Neural cell (in vitro differentiated cells): ENCODE measurements around the gene CFAP61. TPM values are rescaled to one million over a fixed set of nuclear protein-coding genes. Genes with fewer than 3 reads are reported as not detected.

Experiments used
- H2AFZ ChIP-seq: fragments of 200-600, 300-800 bp; sonication (generic), shearing (Covaris generic); 2 replicates; pipeline ENCODE4 v1.6.0; 2014; ENCODE audit warnings: low read depth, mild to moderate bottlenecking, antibody characterized with exemption, low read length, moderate library complexity
- H3F3A ChIP-seq: fragments of 200-600 bp; shearing (Covaris generic); 2 replicates; pipeline ENCODE4 v1.6.1; 2016; ENCODE audit warnings: mild to moderate bottlenecking, moderate library complexity, mixed read lengths, antibody characterized with exemption, low read length; ENCODE audit not compliant: insufficient read depth, poor library complexity, severe bottlenecking
- H3K27ac ChIP-seq: fragments of 200-600, 300-800 bp; sonication (generic), shearing (Covaris generic); 2 replicates; pipeline ENCODE4 v1.5.1; 2014; ENCODE audit warnings: mild to moderate bottlenecking, low read length, moderate library complexity
- H3K27me3 ChIP-seq: fragments of 300-800, 200-600 bp; sonication (generic), shearing (Covaris generic); 2 replicates; pipeline ENCODE4 v1.6.0; 2014; ENCODE audit warnings: mild to moderate bottlenecking, low read depth, low read length, moderate library complexity; ENCODE audit not compliant: insufficient read depth
- H3K36me3 ChIP-seq: fragments of 300-800, 200-600 bp; sonication (generic), shearing (Covaris generic); 2 replicates; pipeline ENCODE4 v1.5.1; 2014; ENCODE audit warnings: mild to moderate bottlenecking, antibody characterized with exemption, low read length, moderate library complexity; ENCODE audit not compliant: insufficient read depth
- H3K4me2 ChIP-seq: fragments of 300-800, 200-600 bp; sonication (generic), shearing (Covaris generic); 2 replicates; pipeline ENCODE4 v1.6.0; 2014; ENCODE audit warnings: mild to moderate bottlenecking, low read length
- H3K4me3 ChIP-seq: fragments of 300-800, 200-600 bp; sonication (generic), shearing (Covaris generic); 2 replicates; pipeline ENCODE4 v1.5.1; 2014; ENCODE audit warnings: mild to moderate bottlenecking, low read length, moderate library complexity
- H3K79me2 ChIP-seq: fragments of 200-600 bp; shearing (Covaris generic); replicated peaks from 2 replicates; pipeline ENCODE4 v1.6.0; 2014; ENCODE audit warnings: mild to moderate bottlenecking, low read length, moderate library complexity; ENCODE audit not compliant: insufficient read depth
- H3K9ac ChIP-seq: fragments of 300-800, 200-600 bp; sonication (generic), shearing (Covaris generic); 2 replicates; pipeline ENCODE4 v1.6.1; 2016; ENCODE audit warnings: mild to moderate bottlenecking, low read length, mixed read lengths
- H3K9me2 ChIP-seq: fragments of 200-600 bp; shearing (Covaris generic); 2 replicates; pipeline ENCODE4 v1.6.1; 2016; ENCODE audit warnings: mild to moderate bottlenecking, low read length, mixed read lengths; ENCODE audit not compliant: insufficient read depth
- H3K9me3 ChIP-seq: fragments of 200-600, 300-800 bp; sonication (generic), shearing (Covaris generic); 2 replicates; pipeline ENCODE4 v1.6.1; 2016; ENCODE audit warnings: mild to moderate bottlenecking, mixed run types, low read length, moderate library complexity, mixed read lengths
- H4K20me1 ChIP-seq: fragments of 200-600 bp; shearing (Covaris generic); 2 replicates; pipeline ENCODE4 v1.6.1; 2016; ENCODE audit warnings: mild to moderate bottlenecking, mixed run types; ENCODE audit not compliant: insufficient read depth
- CTCF ChIP-seq: fragments of 450-650 bp; IDR thresholded peaks from 2 replicates; pipeline ENCODE4 v1.5.1; 2014; ENCODE audit warnings: antibody characterized with exemption, mild to moderate bottlenecking, moderate library complexity; ENCODE audit not compliant: poor library complexity, severe bottlenecking
- EP300 ChIP-seq: fragments of 450-650 bp; conservative IDR thresholded peaks from 2 replicates; pipeline ENCODE4 v1.6.1; 2014; ENCODE audit warnings: antibody characterized with exemption, mild to moderate bottlenecking, moderate library complexity; ENCODE audit not compliant: poor library complexity, severe bottlenecking
- EZH2 ChIP-seq: fragments of 200-600, 300-800 bp; shearing (Covaris generic), sonication (generic); IDR thresholded peaks from 2 replicates; pipeline ENCODE4 v1.6.1; 2014; ENCODE audit warnings: antibody characterized with exemption, low read length, borderline replicate concordance, mild to moderate bottlenecking; ENCODE audit not compliant: insufficient read depth, poor library complexity, severe bottlenecking
- MXI1 ChIP-seq: fragments of 450-650 bp; conservative IDR thresholded peaks from 2 replicates; pipeline ENCODE4 v1.6.1; 2014; ENCODE audit warnings: antibody characterized with exemption, mild to moderate bottlenecking; ENCODE audit not compliant: poor library complexity, severe bottlenecking
- POLR2AphosphoS5 ChIP-seq: IDR thresholded peaks from 2 replicates; pipeline ENCODE4 v1.6.1; 2012
- RAD21 ChIP-seq: fragments of 450-650 bp; conservative IDR thresholded peaks from 2 replicates; pipeline ENCODE4 v1.6.1; 2014; ENCODE audit warnings: antibody characterized with exemption, mild to moderate bottlenecking, moderate library complexity
- REST ChIP-seq: IDR thresholded peaks from 2 replicates; pipeline ENCODE4 v1.6.1; 2012; ENCODE audit warnings: borderline replicate concordance
- SMC3 ChIP-seq: fragments of 450-650 bp; conservative IDR thresholded peaks from 2 replicates; pipeline ENCODE4 v1.6.1; 2014; ENCODE audit warnings: antibody characterized with exemption, mild to moderate bottlenecking, moderate library complexity; ENCODE audit not compliant: poor library complexity
- TAF1 ChIP-seq: IDR thresholded peaks from 2 replicates; pipeline ENCODE4 v1.6.1; 2012; ENCODE audit warnings: low read depth
- polyA plus RNA-seq: library from polyadenylated mRNA; depleted of rRNA; stranded (reverse); fragments of >200 nt; gene quantifications from 2 replicates; pipeline ENCODE4 v1.2.3, GENCODE V29; 2014

CFAP61 gene
- polyA plus RNA-seq, 1 donor from 2014 or later, result 0.42 TPM

GRCh38 chr20:20343932-20344331 lies 291.6 kb downstream of the CFAP61 start:
- Histone ChIP-seq H3K27me3 (no peaks in the 10 kb centered on the region), H3K79me2 (no peaks in the 10 kb centered on the region), H3F3A (no peaks in the 10 kb centered on the region), H3K9ac (no peak overlapping the region), H3K9me3 (no peaks in the 10 kb centered on the region), H3K4me3 (no peak overlapping the region), H3K36me3 (no peaks in the 10 kb centered on the region), H4K20me1 (no peaks in the 10 kb centered on the region), H2AFZ (no peak overlapping the region), H3K9me2 (no peaks in the 10 kb centered on the region), H3K27ac (no peak overlapping the region), H3K4me2 (no peak overlapping the region)
- TF ChIP-seq EZH2 (no peak), CTCF (no peak), RAD21 (no peak), POLR2AphosphoS5 (no peak), MXI1 (no peak), SMC3 (no peak), EP300 (no peak), TAF1 (no peak), REST (no peak)

GRCh38 chr20:20344476-20344875 lies 292.1 kb downstream of the CFAP61 start:
- Histone ChIP-seq H3K9me2 (no peaks in the 10 kb centered on the region), H3K9ac (no peak overlapping the region), H3K4me3 (no peak overlapping the region), H3K9me3 (no peaks in the 10 kb centered on the region), H3K27me3 (no peaks in the 10 kb centered on the region), H4K20me1 (no peaks in the 10 kb centered on the region), H3K4me2 (no peak overlapping the region), H3K27ac (no peak overlapping the region), H3F3A (no peaks in the 10 kb centered on the region), H2AFZ (no peak overlapping the region), H3K79me2 (no peaks in the 10 kb centered on the region), H3K36me3 (no peaks in the 10 kb centered on the region)
- TF ChIP-seq SMC3 (no peak), MXI1 (no peak)

- Histone ChIP-seq H3K79me2 (no peaks in the 10 kb centered on the region), H3K36me3 (no peaks in the 10 kb centered on the region), H3K9me3 (peaks cover 5% of the 10 kb centered on the region), H3K27ac (no peak overlapping the region), H2AFZ (no peak overlapping the region), H3K9ac (no peak overlapping the region), H3K4me2 (no peak overlapping the region), H3K27me3 (no peaks in the 10 kb centered on the region), H4K20me1 (no peaks in the 10 kb centered on the region), H3F3A (no peaks in the 10 kb centered on the region), H3K9me2 (no peaks in the 10 kb centered on the region), H3K4me3 (no peak overlapping the region)
- TF ChIP-seq TAF1, result no peak
- TF ChIP-seq RAD21, result no peak
- no peak for TF ChIP-seq MXI1
- no peak for TF ChIP-seq EP300
- TF ChIP-seq SMC3, result no peak
- TF ChIP-seq REST, result no peak
- no peak for TF ChIP-seq CTCF
- TF ChIP-seq POLR2AphosphoS5, result no peak
- TF ChIP-seq EZH2, result no peak
These were observed 301.2 kb downstream of the CFAP61 start for GRCh38 chr20:20353576-20353975.
